Measurements from ENCODE around the gene ADAT1.

The ADAT1 gene

GRCh38 chr16:75578725-75579124 is 44.4 kb downstream of the ADAT1 start:
- no peak overlapping the region for H3K27ac ChIP-seq

GRCh38 chr16:75578212-75578611 is 44.9 kb downstream of the ADAT1 start:
- peaks cover 0 to 4% (median under 1%) of the 10 kb centered on the region in 4 donors for H3K4me1 ChIP-seq
- H3K27me3 ChIP-seq, result no peaks in the 10 kb centered on the region
- TF ChIP-seq CTCF (IDR thresholded peaks at IDR 0.05), result no peak
- DNase-seq, result peak in 1 of 2 donors; percentile 28
- peaks cover 41 to 70% (median 62%) of the 10 kb centered on the region in 3 donors for H3K36me3 ChIP-seq
- intact Hi-C loops (cut with DNase I; ENCODE audit: low total_unique reads), result no loop called here
- no peak overlapping the region for H3K4me3 ChIP-seq
- no peak overlapping the region for H3K27ac ChIP-seq
- H3K9me3 ChIP-seq, result no peaks in the 10 kb centered on the region

More at GRCh38 chr16:75578725-75579124, 44.4 kb downstream of the ADAT1 start:
- Histone ChIP-seq H3K27me3 (no peaks in the 10 kb centered on the region), H3K4me3 (no peak overlapping the region), H3K9me3 (no peaks in the 10 kb centered on the region), H3K4me1 (no peaks in the 10 kb centered on the region), H3K36me3 (peaks cover 39 to 65% (median 57%) of the 10 kb centered on the region in 3 donors)
- intact Hi-C loops (cut with DNase I; ENCODE audit: low total_unique reads), result no loop called here
- DNase-seq, result no peak
- TF ChIP-seq CTCF (IDR thresholded peaks at IDR 0.05), result no peak

GRCh38 chr16:75576384-75576811 is 46.7 kb downstream of the ADAT1 start:
- DNase-seq, result peak in 1 of 2 donors; percentile 5
- H3K4me1 ChIP-seq, result peaks cover 0 to 18% (median 8%) of the 10 kb centered on the region in 4 donors
- H3K36me3 ChIP-seq, result peaks cover 59 to 89% (median 77%) of the 10 kb centered on the region in 3 donors
- no peak overlapping the region for H3K27ac ChIP-seq
- H3K4me3 ChIP-seq, result no peak overlapping the region
- H3K27me3 ChIP-seq, result no peaks in the 10 kb centered on the region
- TF ChIP-seq CTCF (IDR thresholded peaks at IDR 0.05), result no peak
- no peaks in the 10 kb centered on the region for H3K9me3 ChIP-seq
- intact Hi-C loops (cut with DNase I; ENCODE audit: low total_unique reads), result no loop called here

GRCh38 chr16:75575958-75576357 is 47.1 kb downstream of the ADAT1 start:
- Histone ChIP-seq H3K27ac (no peak overlapping the region), H3K4me3 (no peak overlapping the region), H3K27me3 (no peaks in the 10 kb centered on the region), H3K4me1 (peaks cover 0 to 22% (median 9%) of the 10 kb centered on the region in 4 donors), H3K9me3 (no peaks in the 10 kb centered on the region), H3K36me3 (peaks cover 64 to 93% (median 82%) of the 10 kb centered on the region in 3 donors)
- no peak for TF ChIP-seq CTCF (IDR thresholded peaks at IDR 0.05)
- no peak for DNase-seq
- intact Hi-C loops (cut with DNase I; ENCODE audit: low total_unique reads), result no loop called here

GRCh38 chr16:75573955-75574354 is 49.1 kb downstream of the ADAT1 start:
- no peaks in the 10 kb centered on the region for H3K9me3 ChIP-seq
- H3K4me1 ChIP-seq, result peaks cover 0 to 42% (median 23%) of the 10 kb centered on the region in 4 donors
- H3K36me3 ChIP-seq, result peaks cover 77 to 98% (median 89%) of the 10 kb centered on the region in 3 donors
- DNase-seq, result no peak
- intact Hi-C loops (cut with DNase I; ENCODE audit: low total_unique reads), result no loop called here
- TF ChIP-seq CTCF (IDR thresholded peaks at IDR 0.05), result no peak
- no peaks in the 10 kb centered on the region for H3K27me3 ChIP-seq
- no peak overlapping the region for H3K4me3 ChIP-seq
- no peak overlapping the region for H3K27ac ChIP-seq

Measured in tibial artery (tissue), 4 donors.